AG04449 (cell line): ENCODE data around the gene ELOF1.

Source experiments
- CTCF ChIA-PET: fragments of 350-600 bp; formaldehyde crosslinking; extraction: SDS; loops from one replicate; lab custom pipeline; 2021; ENCODE audit warnings: antibody characterized with exemption; lab: Yijun Ruan, JAX
- POLR2A ChIA-PET: fragments of 400-600, 350-600 bp; formaldehyde crosslinking; extraction: SDS; loops from one replicate; lab custom pipeline; 2020; ENCODE audit warnings: antibody characterized with exemption, inconsistent platforms; lab: Yijun Ruan, JAX
- DNase-seq: peaks from one replicate; pipeline ENCODE4 v3.0.0-alpha.2; 2010; ENCODE audit warnings: low read depth, low spot score
- H3K4me3 ChIP-seq: 2 replicates; pipeline ENCODE4 v1.5.1; 2011; ENCODE audit warnings: low read depth, mild to moderate bottlenecking, control low read depth, low read length
- CTCF ChIP-seq: IDR thresholded peaks from one replicate; pipeline ENCODE4 v1.5.1; 2011; ENCODE audit warnings: mild to moderate bottlenecking, moderate library complexity, low read length, control low read depth, inconsistent platforms; ENCODE audit not compliant: insufficient read depth; ENCODE audit errors: missing control alignments

ELOF1 gene

GRCh38 chr19:11513946-11514345 lies 45.1 kb downstream of the ELOF1 start:
- CTCF ChIA-PET: no interaction called here
- TF ChIP-seq CTCF: no peak
- no peak for DNase-seq
- POLR2A ChIA-PET: no interaction called here
- H3K4me3 ChIP-seq: no peak overlapping the region

DNA sequence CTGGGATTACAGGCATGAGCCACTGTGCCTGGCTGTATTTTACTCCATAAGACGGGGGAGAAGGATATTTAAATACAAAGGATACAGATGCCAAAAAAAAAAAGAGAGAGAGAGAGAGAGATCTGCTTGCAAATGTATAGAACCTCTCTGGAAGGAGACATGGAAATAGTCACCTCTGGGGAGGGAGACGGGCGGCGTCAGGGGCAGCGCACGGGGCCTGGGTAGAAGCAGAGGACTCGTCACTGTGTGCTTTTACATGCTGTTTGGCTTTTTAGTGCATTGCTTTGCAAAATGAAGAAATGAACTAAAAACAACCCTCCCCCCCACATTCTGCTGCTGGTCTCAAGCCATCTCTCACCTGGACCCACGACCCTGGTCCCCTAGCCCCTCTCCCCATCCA lies 48.6 kb downstream of the ELOF1 start:
- no peak for DNase-seq
- no peak overlapping the region for H3K4me3 ChIP-seq
- no peak for TF ChIP-seq CTCF
- ChIA-PET POLR2A (no interaction called here), CTCF (no interaction called here)

GRCh38 chr19:11507370-11508078 lies 51.5 kb downstream of the ELOF1 start:
- CTCF ChIA-PET: no interaction called here
- no peak for DNase-seq
- no peak overlapping the region for H3K4me3 ChIP-seq
- POLR2A ChIA-PET: no interaction called here
- no peak for TF ChIP-seq CTCF

DNA sequence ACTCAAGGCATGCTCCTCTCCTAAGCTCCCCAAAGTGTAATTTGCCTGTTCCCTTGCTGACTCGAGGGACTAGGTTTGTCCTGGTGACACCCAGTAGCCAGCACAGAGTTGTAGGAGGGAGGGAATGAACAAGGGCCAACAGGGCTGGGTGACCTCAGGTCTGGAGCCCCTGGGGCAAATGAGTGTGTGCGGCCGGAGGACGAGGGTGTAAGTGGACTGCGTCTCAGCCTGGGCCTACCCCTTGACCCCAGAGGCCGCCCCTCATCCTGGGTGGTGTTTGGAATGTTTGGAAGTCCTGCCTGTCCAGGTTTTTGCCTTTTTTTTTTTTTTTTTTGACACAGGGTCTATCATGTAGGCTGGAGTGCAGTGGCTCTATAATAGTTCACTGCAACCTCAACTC lies 52.1 kb downstream of the ELOF1 start:
- ChIA-PET POLR2A (no interaction called here), CTCF (interaction anchor here (1.3 kb wide), 1 partner anchor 368 kb away, joined by 3 read pairs; no protein-coding TSS in a partner anchor)
- TF ChIP-seq CTCF: no peak
- no peak overlapping the region for H3K4me3 ChIP-seq
- no peak for DNase-seq

GRCh38 chr19:11506101-11506555 lies 52.9 kb downstream of the ELOF1 start:
- ChIA-PET CTCF (interaction anchor here (1.3 kb wide), 1 partner anchor 368 kb away, joined by 3 read pairs; no protein-coding TSS in a partner anchor), POLR2A (no interaction called here)
- DNase-seq: no peak
- no peak for TF ChIP-seq CTCF
- peak overlapping the region; percentile 69 for H3K4me3 ChIP-seq

DNA sequence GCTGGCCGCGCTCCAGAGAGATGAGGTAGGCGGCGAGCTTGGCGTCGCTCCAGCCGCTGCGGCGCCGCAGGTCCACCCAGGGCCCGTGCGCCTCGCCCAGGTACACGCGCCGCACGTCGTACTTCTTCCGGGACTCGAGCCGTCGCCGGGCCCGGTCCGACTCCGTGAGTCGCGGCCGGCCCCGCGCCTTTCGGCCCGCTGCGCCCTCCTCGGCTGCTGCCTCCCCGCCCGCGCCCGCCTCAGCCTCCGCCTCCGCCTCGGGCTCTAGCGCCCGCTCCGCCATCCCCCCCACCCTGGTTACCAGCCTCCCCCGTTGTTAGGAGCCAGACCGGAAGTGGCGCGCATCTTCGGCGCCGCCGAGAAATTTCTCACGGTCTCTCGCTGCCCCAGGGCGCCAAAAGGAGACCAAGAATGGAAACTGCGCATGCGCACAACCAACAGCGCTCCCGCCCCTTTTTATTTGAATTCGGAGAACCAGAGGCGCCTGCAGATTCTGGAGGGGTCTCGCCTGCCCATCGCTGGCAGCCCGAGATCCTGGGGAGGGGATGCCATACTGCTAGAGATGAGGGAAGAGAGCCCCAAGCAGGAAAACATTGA lies 53.4 kb downstream of the ELOF1 start, which contains the start of gene ZNF653:
TSS of gene ZNF653 (minus strand) at position 336 of the 597 bp plus-strand sequence. CDS start at position 283, 53 bp downstream.
- TF ChIP-seq CTCF: no peak

More for the DNA sequence above, 53.4 kb downstream of the ELOF1 start, which contains the start of gene ZNF653:
- no peak for DNase-seq
- ChIA-PET CTCF (interaction anchor here (1.0 to 1.3 kb wide), 2 partner anchors 122 to 367 kb away, joined by 3 read pairs; no protein-coding TSS in a partner anchor), POLR2A (no interaction called here)
- peak within 1 kb of the TSS; percentile 69 for H3K4me3 ChIP-seq
